CD4-positive, alpha-beta T cell treated with Interleukin-15 for 4 hours (primary cell): Measurements from ENCODE around the gene C2orf42.
"Not testable (repeated sequence)": the region's sequence is repeated elsewhere in the genome, so short reads cannot be mapped to it uniquely, and the experiment has no call there.

ENCODE experiments used
- DNase-seq: peaks from one replicate; pipeline ENCODE4 v3.0.0-alpha.2; 2020; ENCODE audit warnings: low spot score

The C2orf42 gene

GRCh38 chr2:70131344-70132143 is 59.3 kb downstream of the C2orf42 start:
- not testable (repeated sequence) for DNase-seq

GRCh38 chr2:70128005-70128404 is 62.8 kb downstream of the C2orf42 start:
- DNase-seq, result no peak

GRCh38 chr2:70126413-70126812 is 64.4 kb downstream of the C2orf42 start:
- DNase-seq, result no peak

GRCh38 chr2:70125498-70125898 is 65.3 kb downstream of the C2orf42 start:
- no peak for DNase-seq

- peak; percentile 56 for DNase-seq
Measured at GRCh38 chr2:70124983-70125480, 65.8 kb downstream of the C2orf42 start.

- DNase-seq, result no peak
Measured at GRCh38 chr2:70123829-70124116, 67.0 kb downstream of the C2orf42 start.

GRCh38 chr2:70123051-70123828 is 67.6 kb downstream of the C2orf42 start:
- no peak for DNase-seq

GRCh38 chr2:70122470-70122869 is 68.3 kb downstream of the C2orf42 start:
- DNase-seq, result no peak

GRCh38 chr2:70121627-70122372 is 69.0 kb downstream of the C2orf42 start:
- no peak for DNase-seq

GRCh38 chr2:70118798-70119454 is 71.9 kb downstream of the C2orf42 start:
- DNase-seq, result no peak

- no peak for DNase-seq
Measured at GRCh38 chr2:70116936-70117552, 73.8 kb downstream of the C2orf42 start.

GRCh38 chr2:70115646-70116442 is 75.0 kb downstream of the C2orf42 start:
- DNase-seq, result no peak

- DNase-seq, result no peak
Measured at GRCh38 chr2:70113359-70114070, 77.3 kb downstream of the C2orf42 start.

GRCh38 chr2:70111752-70112591 is 78.8 kb downstream of the C2orf42 start:
- no peak for DNase-seq

GRCh38 chr2:70110397-70110796 is 80.4 kb downstream of the C2orf42 start:
- DNase-seq, result not testable (repeated sequence)

GRCh38 chr2:70106138-70106537 is 84.7 kb downstream of the C2orf42 start:
- DNase-seq, result not testable (repeated sequence)

- peak; percentile 49 for DNase-seq
Measured at GRCh38 chr2:70104231-70105111, 86.3 kb downstream of the C2orf42 start.

- peak; percentile 33 for DNase-seq
Measured at GRCh38 chr2:70103531-70104061, 87.2 kb downstream of the C2orf42 start.
